Keratinocyte (primary cell): Measurements from ENCODE around the gene GRK5. TPM values are rescaled to one million over a fixed set of nuclear protein-coding genes. Genes with fewer than 3 reads are reported as not detected.

Experiments
- DNase-seq: peaks from one replicate; pipeline ENCODE4 v3.0.0-alpha.2; 2011; ENCODE audit warnings: low read depth, missing footprints, low spot score
- FAIRE-seq: peaks from 2 replicates; lab custom pipeline; 2011; peaks lifted over from hg19 to GRCh38; lab: Jason Lieb, UNC
- H2AFZ ChIP-seq: 2 replicates; pipeline ENCODE4 v1.6.0; 2012; ENCODE audit warnings: low read length, control low read depth, inconsistent platforms; ENCODE audit not compliant: control insufficient read depth
- H3K27ac ChIP-seq: 2 replicates; pipeline ENCODE4 v1.5.1; 2011; ENCODE audit warnings: low read length; ENCODE audit not compliant: control insufficient read depth, insufficient read depth
- H3K27me3 ChIP-seq: 3 replicates; pipeline ENCODE4 v1.6.0; 2011; ENCODE audit warnings: low read length; ENCODE audit not compliant: control insufficient read depth, insufficient read depth; ENCODE audit errors: extremely low read depth
- H3K36me3 ChIP-seq, 2 experiments: 2 replicates in 1 of 2; 3 replicates in 1 of 2; pipeline ENCODE4 v1.5.1; 2011; ENCODE audit warnings: low read length in 2 of 2, mild to moderate bottlenecking in 1 of 2; ENCODE audit not compliant: control insufficient read depth in 2 of 2, insufficient read depth in 2 of 2; ENCODE audit errors: extremely low read depth in 1 of 2
- H3K4me1 ChIP-seq: 3 replicates; pipeline ENCODE4 v1.5.1; 2011; ENCODE audit warnings: low read length; ENCODE audit not compliant: control insufficient read depth, insufficient read depth; ENCODE audit errors: extremely low read depth
- H3K4me2 ChIP-seq: 3 replicates; pipeline ENCODE4 v1.6.0; 2011; ENCODE audit warnings: low read depth, low read length; ENCODE audit not compliant: control insufficient read depth, insufficient read depth; ENCODE audit errors: extremely low read depth
- H3K4me3 ChIP-seq, 3 experiments: fragments of 200-600 bp in 1 of 3; sonication (generic) in 1 of 3; 2 replicates in 2 of 3; 3 replicates in 1 of 3; pipeline ENCODE4 v1.5.1; 2011 to 2016; ENCODE audit warnings: low read length in 3 of 3, mild to moderate bottlenecking in 3 of 3, control low read depth in 2 of 3, inconsistent platforms in 1 of 3, low read depth in 1 of 3, mixed read lengths in 1 of 3, mixed run types in 1 of 3, moderate library complexity in 1 of 3; ENCODE audit not compliant: control insufficient read depth in 2 of 3, insufficient read depth in 2 of 3; ENCODE audit errors: extremely low read depth in 1 of 3
- H3K79me2 ChIP-seq: 2 replicates; pipeline ENCODE4 v1.6.0; 2012; ENCODE audit warnings: low read length; ENCODE audit not compliant: control insufficient read depth, insufficient read depth
- H3K9ac ChIP-seq: 3 replicates; pipeline ENCODE4 v1.6.0; 2011; ENCODE audit warnings: low read length; ENCODE audit not compliant: control insufficient read depth, insufficient read depth; ENCODE audit errors: extremely low read depth
- H3K9me1 ChIP-seq: 3 replicates; pipeline ENCODE4 v1.6.0; 2011; ENCODE audit warnings: low read length; ENCODE audit not compliant: control insufficient read depth, insufficient read depth; ENCODE audit errors: extremely low read depth
- H3K9me3 ChIP-seq: 2 replicates; pipeline ENCODE4 v1.5.1; 2012; ENCODE audit warnings: low read depth, low read length; ENCODE audit not compliant: control insufficient read depth
- H4K20me1 ChIP-seq: 3 replicates; pipeline ENCODE4 v1.6.0; 2011; ENCODE audit warnings: low read length; ENCODE audit not compliant: control insufficient read depth, insufficient read depth; ENCODE audit errors: extremely low read depth
- CTCF ChIP-seq, 3 experiments: IDR thresholded peaks in 1 of 3; conservative IDR thresholded peaks in 1 of 3; optimal IDR thresholded peaks in 1 of 3; 2 replicates in 2 of 3; 3 replicates in 1 of 3; pipeline versions ENCODE3 to v1.5.1; 2011; ENCODE audit warnings: low read length in 3 of 3, mild to moderate bottlenecking in 3 of 3, moderate library complexity in 2 of 3, control low read depth in 1 of 3, inconsistent platforms in 1 of 3; ENCODE audit not compliant: insufficient read depth in 2 of 3; ENCODE audit errors: extremely low read depth in 1 of 3
- EZH2 ChIP-seq: IDR thresholded peaks from one replicate; pipeline ENCODE4 v1.6.1; 2012; ENCODE audit warnings: inconsistent platforms, mild to moderate bottlenecking, low read length, moderate library complexity
- dilution Hi-C: fragments of 300-500 bp; cut with MboI; formaldehyde crosslinking; loops from one replicate; pipeline ENCODE4 v1.7.0; 2020; ENCODE audit warnings: low sequenced_read_pairs; ENCODE audit not compliant: extremely low pct_ligation_motif_present
- polyA plus RNA-seq, 5 experiments: library from polyadenylated mRNA; depleted of rRNA in 3 of 5; stranded (reverse) in 3 of 5; stranded (forward) in 1 of 5; unstranded in 1 of 5; fragments of >200 nt; gene quantifications; 1 replicate in 1 of 5; 2 replicates in 3 of 5; 3 replicates in 1 of 5; pipeline versions ENCODE4 v1.2.1 to v1.2.3, GENCODE V29; 2011 to 2012; ENCODE audit warnings: missing spikeins in 2 of 5, low read depth in 1 of 5, low replicate concordance in 1 of 5

GRK5 gene
- polyA plus RNA-seq, 1 donor (not counting 4 experiments of a cell fraction or from before 2014, with no cell fraction given) = 7.6 TPM

- Histone ChIP-seq H3K9ac (no peak overlapping the region), H4K20me1 (no peaks in the 10 kb centered on the region), H3K27me3 (no peaks in the 10 kb centered on the region), H3K9me3 (no peaks in the 10 kb centered on the region), H3K36me3 (no peaks in the 10 kb centered on the region), H3K9me1 (no peaks in the 10 kb centered on the region), H2AFZ (no peak overlapping the region), H3K4me2 (no peak overlapping the region), H3K79me2 (no peaks in the 10 kb centered on the region), H3K4me3 (no peak overlapping the region), H3K27ac (no peak overlapping the region), H3K4me1 (no peaks in the 10 kb centered on the region)
- TF ChIP-seq EZH2 (no peak), CTCF (optimal IDR thresholded peaks at IDR 0.05 in 1 of 3, IDR thresholded peaks at IDR 0.05 in 1 of 3, conservative IDR thresholded peaks at IDR 0.05 in 1 of 3; ENCODE audit: extremely low read depth in 1 of 3, insufficient read depth in 2 of 3, low read length in 3 of 3) (no peak)
- DNase-seq (no peak), FAIRE-seq (no peak)
- dilution Hi-C loops = no loop called here
Measured at GRCh38 chr10:119439922-119440321, 232.6 kb downstream of the GRK5 start.

- no peaks in the 10 kb centered on the region for H3K9me1 ChIP-seq
- H2AFZ ChIP-seq = no peak overlapping the region
- no peaks in the 10 kb centered on the region for H3K36me3 ChIP-seq
- no peaks in the 10 kb centered on the region for H3K4me1 ChIP-seq
- no peak for DNase-seq
- no peaks in the 10 kb centered on the region for H3K9me3 ChIP-seq
- H3K27ac ChIP-seq = no peak overlapping the region
- no peak overlapping the region for H3K9ac ChIP-seq
- H4K20me1 ChIP-seq = no peaks in the 10 kb centered on the region
- H3K79me2 ChIP-seq = no peaks in the 10 kb centered on the region
- no peak for TF ChIP-seq EZH2
- no peak for TF ChIP-seq CTCF (optimal IDR thresholded peaks at IDR 0.05 in 1 of 3, IDR thresholded peaks at IDR 0.05 in 1 of 3, conservative IDR thresholded peaks at IDR 0.05 in 1 of 3; ENCODE audit: extremely low read depth in 1 of 3, insufficient read depth in 2 of 3, low read length in 3 of 3)
- H3K4me3 ChIP-seq = no peak overlapping the region
- FAIRE-seq = no peak
- H3K27me3 ChIP-seq = no peaks in the 10 kb centered on the region
- no peak overlapping the region for H3K4me2 ChIP-seq
- dilution Hi-C loops = no loop called here
Measured at GRCh38 chr10:119441151-119441821, 233.9 kb downstream of the GRK5 start.
